DND-41 (cell line): ENCODE data around the gene MTFMT.

ENCODE experiments used
- CTCF ChIP-seq: IDR thresholded peaks from 2 replicates; pipeline ENCODE4 v1.5.1; 2012; ENCODE audit warnings: borderline replicate concordance, low read length, moderate library complexity, mild to moderate bottlenecking; ENCODE audit not compliant: poor library complexity, severe bottlenecking; ENCODE audit errors: extremely low read depth
- EZH2 ChIP-seq: IDR thresholded peaks from 3 replicates; pipeline ENCODE4 v1.6.1; 2012; ENCODE audit warnings: borderline replicate concordance, low read depth, mild to moderate bottlenecking, moderate library complexity, low read length, inconsistent platforms; ENCODE audit not compliant: severe bottlenecking

GRCh38 chr15:65059369-65059750 is 29.9 kb upstream of the MTFMT start:
- TF ChIP-seq CTCF (no peak), EZH2 (no peak)
